ENCODE results near the gene PDE9A.
"Not testable (repeated sequence)": the region's sequence is repeated elsewhere in the genome, so short reads cannot be mapped to it uniquely, and the experiment has no call there.

GRCh38 chr21:42720484-42720883 is 67.1 kb downstream of the PDE9A start:
- TF ChIP-seq LEF1 (IDR thresholded peaks at IDR 0.05; ENCODE audit: borderline replicate concordance); ZNF384 (IDR thresholded peaks at IDR 0.05); L3MBTL2 (conservative IDR thresholded peaks at IDR 0.05); FOXM1 (IDR thresholded peaks at IDR 0.05; ENCODE audit: borderline replicate concordance); SUZ12 (IDR thresholded peaks at IDR 0.05); TARDBP (IDR thresholded peaks at IDR 0.05); BHLHE40 (IDR thresholded peaks at IDR 0.05; ENCODE audit: borderline replicate concordance): not testable (repeated sequence)
